ENCODE results near the gene SMIM21. TPM values are rescaled to one million over a fixed set of nuclear protein-coding genes. Genes with fewer than 3 reads are reported as not detected.

SMIM21 gene
- polyA plus RNA-seq, 1 donor (not counting 4 experiments of a cell fraction or from before 2014, with no cell fraction given), result not detected

DNA sequence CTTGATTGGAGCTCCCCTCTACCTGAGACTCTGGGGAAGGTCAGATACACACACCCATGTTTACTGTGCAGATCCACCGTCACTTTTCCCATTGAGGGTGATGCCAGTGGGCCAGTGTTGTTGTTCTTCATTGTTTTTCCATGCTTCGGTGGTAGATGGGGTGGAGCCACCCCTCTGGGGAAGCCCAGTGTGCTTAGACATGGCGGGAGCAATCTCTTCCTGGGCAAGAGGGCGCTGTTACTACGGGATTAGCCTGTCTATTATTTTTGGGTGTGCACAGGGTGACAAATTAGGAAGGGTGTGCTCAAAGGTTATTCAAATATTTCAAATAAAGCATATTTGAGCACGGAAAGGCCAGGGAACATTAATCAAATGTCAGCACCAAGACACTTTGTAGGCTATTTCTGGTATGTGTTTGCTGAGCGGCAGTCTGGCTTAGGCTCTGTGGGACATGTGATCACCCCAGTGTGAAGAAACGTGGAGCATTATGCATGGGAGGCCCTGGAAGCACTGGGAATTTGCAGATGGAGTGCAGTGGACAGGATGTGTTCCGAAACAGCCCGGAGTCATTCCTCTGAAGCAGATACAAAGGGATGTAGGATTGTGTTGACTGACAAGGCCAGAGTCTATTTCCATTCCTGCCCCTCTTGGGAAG lies 34.8 kb upstream of the SMIM21 start:
- no peaks in the 10 kb centered on the region for H3K9me3 ChIP-seq (ENCODE audit: control insufficient read depth, low read depth, low read length)
- FAIRE-seq, result no peak
- TF ChIP-seq, protein P1, sequence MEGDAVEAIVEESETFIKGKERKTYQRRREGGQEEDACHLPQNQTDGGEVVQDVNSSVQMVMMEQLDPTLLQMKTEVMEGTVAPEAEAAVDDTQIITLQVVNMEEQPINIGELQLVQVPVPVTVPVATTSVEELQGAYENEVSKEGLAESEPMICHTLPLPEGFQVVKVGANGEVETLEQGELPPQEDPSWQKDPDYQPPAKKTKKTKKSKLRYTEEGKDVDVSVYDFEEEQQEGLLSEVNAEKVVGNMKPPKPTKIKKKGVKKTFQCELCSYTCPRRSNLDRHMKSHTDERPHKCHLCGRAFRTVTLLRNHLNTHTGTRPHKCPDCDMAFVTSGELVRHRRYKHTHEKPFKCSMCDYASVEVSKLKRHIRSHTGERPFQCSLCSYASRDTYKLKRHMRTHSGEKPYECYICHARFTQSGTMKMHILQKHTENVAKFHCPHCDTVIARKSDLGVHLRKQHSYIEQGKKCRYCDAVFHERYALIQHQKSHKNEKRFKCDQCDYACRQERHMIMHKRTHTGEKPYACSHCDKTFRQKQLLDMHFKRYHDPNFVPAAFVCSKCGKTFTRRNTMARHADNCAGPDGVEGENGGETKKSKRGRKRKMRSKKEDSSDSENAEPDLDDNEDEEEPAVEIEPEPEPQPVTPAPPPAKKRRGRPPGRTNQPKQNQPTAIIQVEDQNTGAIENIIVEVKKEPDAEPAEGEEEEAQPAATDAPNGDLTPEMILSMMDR (optimal IDR thresholded peaks at IDR 0.05 in 1 of 3, IDR thresholded peaks at IDR 0.05 in 1 of 3, conservative IDR thresholded peaks at IDR 0.05 in 1 of 3; ENCODE audit: extremely low read depth in 1 of 3, insufficient read depth in 2 of 3, low read length in 3 of 3), result no peak
- no peak for TF ChIP-seq EZH2 (IDR thresholded peaks at IDR 0.05; ENCODE audit: low read length)

DNA sequence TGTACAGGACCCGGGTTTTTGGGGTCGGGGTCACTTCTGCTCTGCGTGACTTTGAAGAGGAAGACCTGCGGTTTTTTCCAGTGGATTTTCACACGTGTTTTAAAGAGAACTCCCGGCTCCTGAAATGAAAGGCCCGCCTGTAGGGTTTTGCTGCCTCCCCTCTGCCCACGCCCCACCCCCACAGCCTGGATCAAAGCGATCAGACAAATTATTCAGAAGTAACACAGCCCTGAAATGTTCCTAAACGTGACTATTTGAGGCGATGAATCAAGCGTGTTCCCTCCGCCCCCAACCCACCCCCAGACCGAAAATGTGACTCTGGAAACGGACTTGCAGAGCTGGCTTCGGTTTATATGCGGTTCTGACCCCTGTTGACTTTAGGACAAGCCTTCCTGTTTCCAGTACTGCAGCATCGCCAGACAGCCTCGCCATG lies 28.7 kb upstream of the SMIM21 start:
- Histone ChIP-seq H3K36me3 (ENCODE audit: control insufficient read depth in 2 of 2, extremely low read depth in 1 of 2, insufficient read depth in 2 of 2, low read length in 2 of 2) (no peaks in the 10 kb centered on the region), H3K9me3 (ENCODE audit: control insufficient read depth, low read depth, low read length) (no peaks in the 10 kb centered on the region), H4K20me1 (ENCODE audit: control insufficient read depth, extremely low read depth, insufficient read depth, low read length) (no peaks in the 10 kb centered on the region), H3K4me1 (ENCODE audit: control insufficient read depth, extremely low read depth, insufficient read depth, low read length) (peaks cover 3% of the 10 kb centered on the region), H3K79me2 (ENCODE audit: control insufficient read depth, insufficient read depth, low read length) (no peaks in the 10 kb centered on the region), H3K27me3 (ENCODE audit: control insufficient read depth, extremely low read depth, insufficient read depth, low read length) (peaks cover 21% of the 10 kb centered on the region), H3K4me2 (ENCODE audit: control insufficient read depth, extremely low read depth, insufficient read depth, low read depth, low read length) (peak overlapping the region; percentile 76), H3K4me3 (ENCODE audit: control insufficient read depth in 2 of 3, extremely low read depth in 1 of 3, insufficient read depth in 2 of 3, low read depth in 1 of 3, low read length in 3 of 3) (peak overlapping the region in 1 of 3 experiments; percentile 47), H3K9ac (ENCODE audit: control insufficient read depth, extremely low read depth, insufficient read depth, low read length) (no peak overlapping the region), H3K27ac (ENCODE audit: control insufficient read depth, insufficient read depth, low read length) (no peak overlapping the region), H2AFZ (ENCODE audit: control insufficient read depth, low read length) (no peak overlapping the region), H3K9me1 (ENCODE audit: control insufficient read depth, extremely low read depth, insufficient read depth, low read length) (no peaks in the 10 kb centered on the region)
- TF ChIP-seq EZH2 (IDR thresholded peaks at IDR 0.05; ENCODE audit: low read length), result no peak
- TF ChIP-seq, protein P1 (optimal IDR thresholded peaks at IDR 0.05 in 1 of 3, IDR thresholded peaks at IDR 0.05 in 1 of 3, conservative IDR thresholded peaks at IDR 0.05 in 1 of 3; ENCODE audit: extremely low read depth in 1 of 3, insufficient read depth in 2 of 3, low read length in 3 of 3), result no peak
- FAIRE-seq (no peak), DNase-seq (ENCODE audit: low read depth, low spot score) (no peak)
- dilution Hi-C loops (cut with MboI; ENCODE audit: extremely low pct_ligation_motif_present, low sequenced_read_pairs), result no loop called here

More for the DNA sequence above, 34.8 kb upstream of the SMIM21 start:
- no peak overlapping the region for H3K4me2 ChIP-seq (ENCODE audit: control insufficient read depth, extremely low read depth, insufficient read depth, low read depth, low read length)
- no peaks in the 10 kb centered on the region for H3K79me2 ChIP-seq (ENCODE audit: control insufficient read depth, insufficient read depth, low read length)
- H3K27me3 ChIP-seq (ENCODE audit: control insufficient read depth, extremely low read depth, insufficient read depth, low read length), result no peaks in the 10 kb centered on the region
- no peak overlapping the region for H3K27ac ChIP-seq (ENCODE audit: control insufficient read depth, insufficient read depth, low read length)
- no peaks in the 10 kb centered on the region for H3K9me1 ChIP-seq (ENCODE audit: control insufficient read depth, extremely low read depth, insufficient read depth, low read length)
- no peaks in the 10 kb centered on the region for H4K20me1 ChIP-seq (ENCODE audit: control insufficient read depth, extremely low read depth, insufficient read depth, low read length)
- DNase-seq (ENCODE audit: low read depth, low spot score), result no peak
- dilution Hi-C loops (cut with MboI; ENCODE audit: extremely low pct_ligation_motif_present, low sequenced_read_pairs), result no loop called here
- H2AFZ ChIP-seq (ENCODE audit: control insufficient read depth, low read length), result no peak overlapping the region
- no peaks in the 10 kb centered on the region for H3K36me3 ChIP-seq (ENCODE audit: control insufficient read depth in 2 of 2, extremely low read depth in 1 of 2, insufficient read depth in 2 of 2, low read length in 2 of 2)
- H3K9ac ChIP-seq (ENCODE audit: control insufficient read depth, extremely low read depth, insufficient read depth, low read length), result no peak overlapping the region
- no peaks in the 10 kb centered on the region for H3K4me1 ChIP-seq (ENCODE audit: control insufficient read depth, extremely low read depth, insufficient read depth, low read length)
- H3K4me3 ChIP-seq (ENCODE audit: control insufficient read depth in 2 of 3, extremely low read depth in 1 of 3, insufficient read depth in 2 of 3, low read depth in 1 of 3, low read length in 3 of 3), result no peak overlapping the region
